ENCODE results near the gene ARID3A.

The ARID3A gene

GRCh38 chr19:927351-927779 lies 1.5 kb downstream of the ARID3A start:
- H3K9me3 Mint-ChIP-seq, result no peaks in the 10 kb centered on the region
- peak overlapping the region; percentile 89 for H3K4me3 Mint-ChIP-seq
- TF ChIP-seq CTCF (IDR thresholded peaks at IDR 0.05), result no peak
- DNase-seq, result peak; percentile 75
- H3K4me1 Mint-ChIP-seq, result peaks cover 21% of the 10 kb centered on the region
- H3K27ac Mint-ChIP-seq, result peak overlapping the region; percentile 45
- peaks cover 7% of the 10 kb centered on the region for H3K27me3 Mint-ChIP-seq (ENCODE audit: low read depth, poor library complexity)
- peaks cover 14% of the 10 kb centered on the region for H3K36me3 Mint-ChIP-seq (ENCODE audit: low read depth)

GRCh38 chr19:927780-928401 lies 2.1 kb downstream of the ARID3A start:
- peak overlapping the region; percentile 89 for H3K4me3 Mint-ChIP-seq
- no peak overlapping the region for H3K27ac Mint-ChIP-seq
- no peaks in the 10 kb centered on the region for H3K9me3 Mint-ChIP-seq
- H3K27me3 Mint-ChIP-seq (ENCODE audit: low read depth, poor library complexity), result peaks cover 5% of the 10 kb centered on the region
- TF ChIP-seq CTCF (IDR thresholded peaks at IDR 0.05), result no peak
- peaks cover 26% of the 10 kb centered on the region for H3K4me1 Mint-ChIP-seq
- DNase-seq, result peak; percentile 36
- peaks cover 14% of the 10 kb centered on the region for H3K36me3 Mint-ChIP-seq (ENCODE audit: low read depth)

GRCh38 chr19:928471-929202 lies 2.8 kb downstream of the ARID3A start:
- Mint-ChIP-seq H3K27me3 (ENCODE audit: low read depth, poor library complexity) (peaks cover 5% of the 10 kb centered on the region), H3K4me3 (no peak overlapping the region), H3K4me1 (peaks cover 23% of the 10 kb centered on the region), H3K27ac (no peak overlapping the region), H3K9me3 (no peaks in the 10 kb centered on the region), H3K36me3 (ENCODE audit: low read depth) (peaks cover 14% of the 10 kb centered on the region)
- no peak for TF ChIP-seq CTCF (IDR thresholded peaks at IDR 0.05)
- DNase-seq, result no peak

GRCh38 chr19:929203-929890 lies 3.5 kb downstream of the ARID3A start:
- TF ChIP-seq CTCF (IDR thresholded peaks at IDR 0.05), result no peak
- Mint-ChIP-seq H3K27ac (no peak overlapping the region), H3K9me3 (no peaks in the 10 kb centered on the region), H3K27me3 (ENCODE audit: low read depth, poor library complexity) (peaks cover 5% of the 10 kb centered on the region), H3K4me3 (no peak overlapping the region), H3K4me1 (peaks cover 27% of the 10 kb centered on the region), H3K36me3 (ENCODE audit: low read depth) (peaks cover 14% of the 10 kb centered on the region)
- no peak for DNase-seq

GRCh38 chr19:929891-930258 lies 4.0 kb downstream of the ARID3A start:
- TF ChIP-seq CTCF (IDR thresholded peaks at IDR 0.05), result no peak
- Mint-ChIP-seq H3K4me3 (peak overlapping the region; percentile 15), H3K27me3 (ENCODE audit: low read depth, poor library complexity) (peaks cover 5% of the 10 kb centered on the region), H3K9me3 (no peaks in the 10 kb centered on the region), H3K27ac (no peak overlapping the region), H3K4me1 (peaks cover 27% of the 10 kb centered on the region), H3K36me3 (ENCODE audit: low read depth) (peaks cover 14% of the 10 kb centered on the region)
- DNase-seq, result no peak
